Upper lobe of right lung (tissue), 1 donor: ENCODE measurements around the gene MAPK9. TPM values are rescaled to one million over a fixed set of nuclear protein-coding genes. Genes with fewer than 3 reads are reported as not detected.

Experiments
- ATAC-seq: fragments of 200-7000 bp; cut with Tn5 transposase; one replicate; pipeline ENCODE4 v1.9.1; 2020; ENCODE audit warnings: mild to moderate bottlenecking, moderate library complexity
- DNase-seq: peaks from one replicate; pipeline ENCODE4 v3.0.0-alpha.2; 2020
- H3K27ac ChIP-seq: fragments of 200-600 bp; one replicate; pipeline ENCODE4 v1.8.0; 2022
- H3K27me3 ChIP-seq: fragments of 200-600 bp; one replicate; pipeline ENCODE4 v1.8.0; 2022; ENCODE audit warnings: mild to moderate bottlenecking
- H3K36me3 ChIP-seq: fragments of 200-600 bp; one replicate; pipeline ENCODE4 v1.8.0; 2022
- H3K4me1 ChIP-seq: fragments of 200-600 bp; one replicate; pipeline ENCODE4 v1.8.0; 2022
- H3K4me3 ChIP-seq: fragments of 200-600 bp; one replicate; pipeline ENCODE4 v1.8.0; 2022; ENCODE audit warnings: mild to moderate bottlenecking
- H3K9me3 ChIP-seq: fragments of 200-600 bp; one replicate; pipeline ENCODE4 v1.8.0; 2022
- intact Hi-C: fragments of 100-400 bp; cut with DNase I; formaldehyde crosslinking; loops from one replicate; pipeline ENCODE4 v1.11.0; 2022
- total RNA-seq: library from RNA; stranded (reverse); fragmentation: NEBNext Ultra II Directional; extraction: Animal tissue kit (Norgen Biotek cat#: 25700); gene quantifications from one replicate; pipeline ENCODE4 v1.2.1, GENCODE V29; 2021
- TF ChIP-seq, protein P1 (sequence below): fragments of 200-600 bp; IDR thresholded peaks from one replicate; pipeline ENCODE4 v1.8.0; 2022; ENCODE audit warnings: antibody characterized with exemption
- donor health status: DM: no; HTN: yes; CAD: no; lungs with severe emphysema.

MAPK9 gene
- total RNA-seq, 1 donor from 2014 or later, result 39.5 TPM

DNA sequence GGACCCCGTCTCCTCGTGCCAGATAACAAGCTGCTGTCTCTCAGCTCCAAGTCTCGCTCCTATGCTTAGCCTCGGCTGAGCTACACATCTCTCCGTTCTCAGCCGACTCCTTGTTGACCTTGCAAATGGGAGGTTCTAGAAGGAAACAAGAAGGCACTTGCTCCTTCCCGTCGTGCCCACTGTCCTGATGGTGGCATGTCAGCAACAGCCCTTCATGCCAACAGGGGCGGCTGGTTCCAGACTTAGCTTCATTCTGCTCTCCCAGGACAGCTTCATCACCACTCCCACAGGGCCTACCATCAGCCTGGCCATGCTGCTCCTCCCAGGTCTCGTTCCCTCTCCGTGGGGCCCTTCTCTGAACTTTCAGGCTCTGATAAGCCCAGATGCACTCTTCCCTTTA, 69.8 kb downstream of the MAPK9 start:
- no peak overlapping the region for H3K4me3 ChIP-seq
- no peak overlapping the region for H3K27ac ChIP-seq
- H3K27me3 ChIP-seq, result no peaks in the 10 kb centered on the region
- TF ChIP-seq, protein P1, sequence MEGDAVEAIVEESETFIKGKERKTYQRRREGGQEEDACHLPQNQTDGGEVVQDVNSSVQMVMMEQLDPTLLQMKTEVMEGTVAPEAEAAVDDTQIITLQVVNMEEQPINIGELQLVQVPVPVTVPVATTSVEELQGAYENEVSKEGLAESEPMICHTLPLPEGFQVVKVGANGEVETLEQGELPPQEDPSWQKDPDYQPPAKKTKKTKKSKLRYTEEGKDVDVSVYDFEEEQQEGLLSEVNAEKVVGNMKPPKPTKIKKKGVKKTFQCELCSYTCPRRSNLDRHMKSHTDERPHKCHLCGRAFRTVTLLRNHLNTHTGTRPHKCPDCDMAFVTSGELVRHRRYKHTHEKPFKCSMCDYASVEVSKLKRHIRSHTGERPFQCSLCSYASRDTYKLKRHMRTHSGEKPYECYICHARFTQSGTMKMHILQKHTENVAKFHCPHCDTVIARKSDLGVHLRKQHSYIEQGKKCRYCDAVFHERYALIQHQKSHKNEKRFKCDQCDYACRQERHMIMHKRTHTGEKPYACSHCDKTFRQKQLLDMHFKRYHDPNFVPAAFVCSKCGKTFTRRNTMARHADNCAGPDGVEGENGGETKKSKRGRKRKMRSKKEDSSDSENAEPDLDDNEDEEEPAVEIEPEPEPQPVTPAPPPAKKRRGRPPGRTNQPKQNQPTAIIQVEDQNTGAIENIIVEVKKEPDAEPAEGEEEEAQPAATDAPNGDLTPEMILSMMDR, result no peak
- intact Hi-C loops, result no loop called here
- no peaks in the 10 kb centered on the region for H3K36me3 ChIP-seq
- no peaks in the 10 kb centered on the region for H3K4me1 ChIP-seq
- ATAC-seq (no peak), DNase-seq (no peak)
- peaks cover 37% of the 10 kb centered on the region for H3K9me3 ChIP-seq

GRCh38 chr5:180217797-180218196, 74.1 kb downstream of the MAPK9 start:
- intact Hi-C loops, result no loop called here
- DNase-seq, result no peak
- Histone ChIP-seq H3K36me3 (no peaks in the 10 kb centered on the region), H3K27ac (no peak overlapping the region), H3K4me3 (no peak overlapping the region), H3K27me3 (no peaks in the 10 kb centered on the region), H3K9me3 (peaks cover 23% of the 10 kb centered on the region), H3K4me1 (no peaks in the 10 kb centered on the region)
- TF ChIP-seq, protein P1, result no peak
- no peak for ATAC-seq

DNA sequence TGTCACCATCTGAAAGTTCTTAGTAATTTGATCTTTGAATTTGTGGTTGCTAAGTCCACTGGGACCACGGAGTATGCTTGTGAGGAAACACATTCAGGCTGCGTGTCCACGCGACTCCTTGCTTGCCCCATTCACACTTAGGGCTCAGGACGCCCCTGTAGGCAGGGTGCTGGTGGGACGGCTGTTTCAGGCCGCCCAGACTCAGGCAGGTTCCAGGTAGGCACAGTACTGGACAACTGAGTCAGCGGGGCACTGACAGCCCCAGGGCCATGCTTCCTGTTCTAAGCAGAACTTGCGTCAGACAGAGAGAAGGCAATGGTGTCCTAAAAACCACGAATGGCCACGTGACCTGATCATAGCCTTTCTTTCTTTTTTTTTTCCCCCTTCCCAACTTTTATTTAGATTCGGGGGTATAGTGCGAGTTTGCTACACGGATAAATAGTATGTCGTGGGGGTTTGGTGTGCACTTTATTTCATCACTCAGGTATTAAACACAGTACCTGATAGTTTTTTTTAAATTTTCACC, 75.2 kb downstream of the MAPK9 start:
- intact Hi-C loops, result no loop called here
- TF ChIP-seq, protein P1, result no peak

DNA sequence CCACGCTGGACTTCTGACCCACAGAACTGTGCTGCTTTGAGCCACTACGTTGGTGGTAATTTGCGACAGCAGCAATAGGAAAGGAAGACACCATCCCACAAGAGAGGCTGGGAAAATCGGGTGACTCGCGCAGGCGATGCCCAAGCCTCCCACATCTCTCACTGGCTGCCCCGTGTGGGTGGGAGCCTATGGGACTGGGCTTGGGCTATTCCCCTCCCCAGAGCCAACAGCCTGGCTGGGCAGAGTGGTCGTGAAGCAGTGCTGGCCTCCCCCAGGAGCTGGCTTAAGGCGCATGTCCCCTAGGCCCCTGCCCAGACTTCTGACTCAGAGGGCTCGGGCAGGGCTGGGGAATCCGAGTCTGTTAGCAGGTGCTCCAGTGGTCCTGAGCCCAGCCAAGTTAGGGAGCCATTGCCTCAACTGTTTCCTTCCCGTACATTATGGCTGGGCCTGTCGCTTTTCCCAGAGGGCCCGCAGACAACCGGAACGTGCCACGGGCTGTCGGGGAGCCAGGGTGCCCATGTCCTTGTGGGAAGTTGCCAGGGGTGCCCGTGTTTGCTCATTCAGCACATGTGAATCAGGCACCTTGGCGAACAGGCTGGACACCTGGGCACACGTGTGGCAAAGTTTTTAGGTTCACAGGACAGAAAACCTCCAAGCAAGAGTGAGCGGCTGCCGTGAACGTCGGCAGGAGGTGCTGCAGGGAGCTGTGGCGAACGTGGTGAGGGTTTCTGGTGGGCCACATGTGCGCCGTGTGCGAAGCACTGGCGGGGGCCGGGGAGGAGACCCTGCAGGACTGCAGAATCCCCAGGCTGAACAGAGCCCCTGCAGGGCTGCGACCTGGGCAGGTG, 75.9 kb downstream of the MAPK9 start:
- no peaks in the 10 kb centered on the region for H3K36me3 ChIP-seq
- no peaks in the 10 kb centered on the region for H3K4me1 ChIP-seq
- TF ChIP-seq, protein P1, result no peak
- intact Hi-C loops, result no loop called here
- H3K9me3 ChIP-seq, result peaks cover 23% of the 10 kb centered on the region
- peaks cover 4% of the 10 kb centered on the region for H3K27me3 ChIP-seq
- H3K27ac ChIP-seq, result no peak overlapping the region
- DNase-seq, result peak; percentile 52
- ATAC-seq, result no peak
- no peak overlapping the region for H3K4me3 ChIP-seq

More for the DNA sequence above, 75.2 kb downstream of the MAPK9 start:
- DNase-seq (peak; percentile 42), ATAC-seq (no peak)
- Histone ChIP-seq H3K4me1 (no peaks in the 10 kb centered on the region), H3K27ac (no peak overlapping the region), H3K9me3 (peaks cover 23% of the 10 kb centered on the region), H3K27me3 (no peaks in the 10 kb centered on the region), H3K36me3 (no peaks in the 10 kb centered on the region), H3K4me3 (no peak overlapping the region)

DNA sequence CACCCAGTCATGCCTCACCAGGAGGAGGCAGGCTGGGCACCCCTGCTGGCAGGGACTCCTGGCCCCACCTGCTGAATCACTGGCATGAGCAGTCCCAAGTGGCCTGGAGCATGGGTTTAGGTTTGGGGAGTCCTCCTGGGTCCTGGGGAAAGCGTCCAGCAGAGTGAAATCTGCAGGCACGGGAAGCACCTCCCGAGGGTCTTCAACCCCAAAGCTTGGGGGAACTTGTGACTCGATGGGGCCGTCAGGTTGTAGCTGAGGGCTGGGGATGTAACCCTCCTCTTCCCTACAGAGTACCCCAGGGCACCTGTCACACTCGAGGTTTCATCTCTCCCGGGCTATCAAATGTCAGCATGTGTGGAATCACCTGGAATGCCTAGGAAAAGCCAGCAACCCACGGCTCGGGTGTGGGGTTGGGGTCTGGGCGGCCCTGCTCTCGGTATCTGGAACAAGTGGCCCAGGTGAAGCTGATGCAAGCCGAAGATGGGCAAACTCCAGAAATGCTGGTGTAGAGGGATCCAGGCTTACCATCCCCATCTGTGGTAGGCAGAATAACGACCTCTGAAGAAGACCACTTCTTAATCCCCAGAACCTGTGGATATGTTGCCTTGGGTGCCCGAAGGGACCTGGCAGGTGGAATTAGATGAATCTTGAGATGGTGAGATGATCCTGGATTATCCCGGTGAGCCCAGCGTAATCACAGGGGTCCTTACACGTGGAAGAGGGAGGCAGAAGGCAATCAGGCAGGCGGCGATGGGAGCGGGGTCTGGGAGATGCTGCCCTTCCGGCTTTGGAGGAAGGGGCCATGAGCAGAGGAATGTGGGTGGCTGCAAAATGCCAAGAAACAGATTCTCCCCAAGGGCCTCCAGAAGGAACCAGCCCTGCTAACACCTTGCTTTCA, 76.8 kb downstream of the MAPK9 start:
- peak; percentile 56 for DNase-seq
- Histone ChIP-seq H3K4me3 (no peak overlapping the region), H3K36me3 (no peaks in the 10 kb centered on the region), H3K27me3 (peaks cover 4% of the 10 kb centered on the region), H3K27ac (no peak overlapping the region), H3K9me3 (peaks cover 23% of the 10 kb centered on the region), H3K4me1 (no peaks in the 10 kb centered on the region)
- intact Hi-C loops, result no loop called here
- no peak for ATAC-seq
- TF ChIP-seq, protein P1, result no peak
